Erythroblast (primary cell): Measurements from ENCODE around the gene PIGK.

Source experiments
- GATA1 ChIP-seq: IDR thresholded peaks from 2 replicates; pipeline ENCODE4 v1.6.1; 2011; ENCODE audit warnings: low read depth, mild to moderate bottlenecking, control low read depth, low read length, moderate library complexity
- POLR2A ChIP-seq: IDR thresholded peaks from 2 replicates; pipeline ENCODE4 v1.6.1; 2011; ENCODE audit warnings: mild to moderate bottlenecking, low read length

- TF ChIP-seq POLR2A (no peak), GATA1 (no peak)
Observed at GRCh38 chr1:77202751-77203150, 16.5 kb downstream of the PIGK start.
